ENCODE measurements around the gene SEPTIN5.

GRCh38 chr22:19732403-19733113 is 18.3 kb downstream of the SEPTIN5 start:
- TF ChIP-seq GATA2 (IDR thresholded peaks at IDR 0.05; ENCODE audit: low read depth, low read length), result no peak
- no peak for TF ChIP-seq GATA3 (IDR thresholded peaks at IDR 0.05; ENCODE audit: low read depth, low read length)

All from SH-SY5Y (cell line).